NCI-H82 treated with DMSO at 0.1 percent for 48 hours (cell line): Measurements from ENCODE around the gene GNA14.
"Not testable (repeated sequence)": the region's sequence is repeated elsewhere in the genome, so short reads cannot be mapped to it uniquely, and the experiment has no call there.

Experiments used
- DNase-seq: peaks from one replicate; lab custom pipeline; 2025; ENCODE audit not compliant: unreplicated experiment; lab: John Stamatoyannopoulos, UW

The GNA14 gene

DNA sequence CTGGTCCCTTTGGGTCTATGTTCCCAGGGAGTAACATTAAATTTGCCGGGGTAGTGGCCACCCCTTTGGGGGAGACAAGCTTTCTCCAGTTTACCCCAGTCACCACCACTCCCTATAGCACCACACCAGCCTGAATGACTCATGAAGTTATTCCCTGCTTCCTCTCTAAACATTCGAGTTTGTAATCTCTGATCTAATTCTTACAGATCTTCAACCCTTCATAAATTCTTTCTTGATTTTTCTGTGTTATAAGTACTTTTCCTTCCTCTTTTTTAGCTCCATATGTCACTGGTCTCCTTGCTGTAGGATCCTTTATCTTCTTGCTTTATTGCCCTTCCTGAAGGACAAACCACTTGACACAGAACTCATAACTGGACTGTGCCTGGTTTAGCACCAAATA lies 55.6 kb downstream of the GNA14 start:
- no peak for DNase-seq

DNA sequence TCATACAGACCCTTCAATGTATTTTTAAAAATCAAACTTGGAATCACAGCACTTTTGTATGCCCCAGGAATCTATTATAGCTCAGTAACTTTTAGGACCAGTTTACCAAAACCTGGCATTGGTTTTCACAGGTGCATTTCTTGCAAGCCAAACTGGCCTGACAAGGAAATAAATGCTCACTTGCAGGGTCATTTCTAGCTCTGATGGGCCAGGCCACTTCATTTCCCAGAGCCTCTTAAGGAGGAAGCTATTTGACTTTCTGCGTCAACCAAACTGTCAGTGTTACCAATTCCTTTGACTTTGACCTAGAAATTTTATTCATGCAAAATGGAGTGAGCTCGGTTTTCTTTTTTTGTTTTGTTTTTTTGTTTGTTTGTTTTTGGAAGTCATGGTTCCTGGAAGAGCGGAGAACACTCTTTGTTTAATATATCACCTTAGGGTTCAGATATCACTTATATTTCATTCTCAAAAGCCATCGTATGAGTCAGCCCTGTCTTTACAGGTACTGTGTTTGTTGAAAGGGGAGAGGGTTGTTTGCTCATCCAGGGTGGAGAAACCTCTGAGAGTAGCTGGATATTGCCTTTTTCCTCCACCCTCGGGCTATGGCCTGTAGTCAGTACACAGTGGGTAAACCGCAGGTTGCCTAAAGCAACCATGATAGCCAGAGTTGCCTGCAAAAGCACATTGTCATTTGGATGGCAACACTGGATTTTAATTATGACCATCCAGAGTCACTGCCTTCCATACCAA lies 58.9 kb downstream of the GNA14 start:
- DNase-seq = no peak

DNA sequence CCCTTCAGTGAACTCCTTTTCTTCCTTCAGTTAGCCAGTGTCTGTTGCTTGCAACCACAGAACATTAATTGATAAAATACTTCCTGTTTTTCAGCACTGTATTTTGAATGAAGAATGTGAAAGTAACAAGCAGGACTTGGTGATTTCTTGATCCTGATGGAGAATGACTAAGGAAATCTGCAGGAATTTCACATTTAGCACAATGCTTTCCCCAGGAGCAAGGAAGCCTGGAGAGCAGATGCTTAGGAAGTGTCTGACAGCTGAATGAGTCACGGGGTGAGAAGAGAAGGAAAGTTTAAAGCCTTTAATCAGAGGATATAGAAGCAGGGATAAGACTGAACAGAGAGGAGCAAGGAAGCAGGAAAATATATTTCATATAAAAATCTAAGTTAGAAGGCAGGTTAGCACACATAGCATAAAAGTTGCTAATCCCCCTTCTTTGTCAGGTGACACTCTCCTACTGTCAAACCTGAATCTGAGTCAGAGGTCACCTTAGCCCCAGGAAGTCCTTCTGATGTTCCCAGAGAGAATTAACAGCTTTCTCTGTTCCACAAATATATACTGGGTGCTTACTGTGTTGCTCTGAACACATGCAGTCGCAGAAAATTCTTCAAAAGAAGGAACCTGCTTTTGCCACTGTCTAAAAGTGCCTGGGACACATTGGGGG lies 59.7 kb downstream of the GNA14 start:
- DNase-seq = no peak

DNA sequence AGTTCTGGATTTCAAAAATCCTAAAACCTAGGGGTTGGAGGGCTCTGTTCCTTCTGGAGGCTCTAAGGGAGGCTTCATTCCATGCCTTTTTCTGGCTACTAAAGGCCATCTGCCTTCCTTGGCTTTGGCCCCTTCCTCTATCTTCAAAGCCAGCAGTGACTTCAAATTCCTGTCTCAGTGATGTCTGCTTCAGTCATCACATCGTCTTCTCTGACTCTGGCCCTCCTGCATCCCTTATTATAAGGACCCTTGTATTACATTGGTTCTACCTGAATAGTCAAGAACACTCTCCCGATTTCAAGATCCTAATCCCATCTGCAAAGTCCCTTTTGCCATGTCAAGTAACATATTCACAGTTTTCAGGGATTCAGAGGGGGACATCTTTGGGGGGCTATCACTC lies 60.3 kb downstream of the GNA14 start:
- DNase-seq = no peak

DNA sequence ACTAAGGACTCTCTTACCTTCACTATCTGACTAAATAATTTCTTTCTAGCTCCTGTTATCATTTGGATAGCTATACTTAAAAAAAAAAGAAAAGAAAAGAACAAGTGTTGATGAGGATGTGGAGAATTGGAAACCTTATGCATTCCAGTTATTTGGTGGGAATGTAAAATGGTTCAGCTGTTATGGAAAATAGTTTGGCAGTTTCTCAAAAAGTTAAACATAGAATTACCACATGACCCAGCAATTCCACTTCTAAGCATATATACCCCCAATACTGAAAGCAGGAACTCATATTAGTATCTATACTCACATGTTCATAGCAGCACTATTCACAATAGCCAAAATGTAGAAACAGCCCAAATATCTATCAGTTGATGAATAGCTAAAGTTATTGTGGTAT lies 61.1 kb downstream of the GNA14 start:
- no peak for DNase-seq

DNA sequence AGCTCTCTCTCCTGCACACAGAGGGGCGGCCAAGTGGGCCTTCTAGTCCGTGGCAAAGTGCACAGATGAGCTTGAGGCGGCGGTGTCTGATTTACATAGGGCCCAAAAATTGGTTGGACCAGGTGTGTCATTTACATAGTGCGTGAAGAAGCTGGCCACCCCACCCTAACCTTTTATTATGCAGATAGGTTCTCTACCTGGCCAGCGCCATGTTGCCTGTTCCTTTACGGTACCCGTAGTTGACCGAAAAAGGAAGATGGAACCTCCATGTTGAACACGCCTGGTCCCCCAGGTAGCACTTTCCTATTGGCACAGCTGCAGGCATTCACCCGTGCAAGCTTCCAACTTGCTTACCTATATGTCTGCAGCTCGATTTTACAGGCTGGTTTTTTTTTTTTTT lies 61.5 kb downstream of the GNA14 start:
- no peak for DNase-seq

DNA sequence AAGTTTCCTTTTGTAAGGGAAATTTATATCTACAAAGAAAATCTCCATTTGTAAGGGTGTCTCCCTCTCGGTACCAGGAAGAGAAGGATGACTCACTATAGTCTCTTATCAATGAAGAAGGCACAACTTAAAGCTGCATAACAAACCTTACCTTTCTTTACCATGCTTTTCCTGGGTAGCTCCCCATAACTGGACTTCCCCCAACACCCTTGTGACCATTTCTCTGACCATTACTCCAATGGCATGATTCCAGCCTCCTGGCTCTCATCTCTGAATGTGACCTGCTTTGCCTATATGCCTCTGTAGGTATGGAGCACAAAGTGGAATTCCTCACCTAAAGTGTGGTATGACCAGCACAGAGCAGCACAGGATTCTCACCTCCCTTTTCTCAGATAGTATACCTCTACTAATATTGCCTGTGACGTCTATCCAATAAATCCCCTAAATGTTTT lies 62.8 kb downstream of the GNA14 start:
- no peak for DNase-seq

DNA sequence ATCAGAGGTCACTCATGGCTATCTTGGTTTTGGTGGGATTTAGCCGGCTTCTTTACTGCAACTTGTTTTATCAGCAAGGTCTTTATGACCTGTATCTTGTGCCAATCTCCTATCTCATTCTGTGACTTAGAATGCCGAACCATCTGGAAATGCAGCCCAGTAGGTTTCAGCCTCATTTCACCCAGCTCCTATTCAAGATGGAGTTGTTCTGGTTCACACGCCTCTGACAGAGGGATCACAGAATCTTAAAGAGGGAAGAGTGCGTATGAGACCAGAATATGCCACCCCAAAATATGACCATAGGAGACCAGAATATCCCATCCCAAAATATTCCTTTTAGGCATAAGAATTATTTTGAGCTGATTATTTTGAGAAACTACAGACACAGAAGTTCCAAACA lies 63.2 kb downstream of the GNA14 start:
- DNase-seq = not testable (repeated sequence)

DNA sequence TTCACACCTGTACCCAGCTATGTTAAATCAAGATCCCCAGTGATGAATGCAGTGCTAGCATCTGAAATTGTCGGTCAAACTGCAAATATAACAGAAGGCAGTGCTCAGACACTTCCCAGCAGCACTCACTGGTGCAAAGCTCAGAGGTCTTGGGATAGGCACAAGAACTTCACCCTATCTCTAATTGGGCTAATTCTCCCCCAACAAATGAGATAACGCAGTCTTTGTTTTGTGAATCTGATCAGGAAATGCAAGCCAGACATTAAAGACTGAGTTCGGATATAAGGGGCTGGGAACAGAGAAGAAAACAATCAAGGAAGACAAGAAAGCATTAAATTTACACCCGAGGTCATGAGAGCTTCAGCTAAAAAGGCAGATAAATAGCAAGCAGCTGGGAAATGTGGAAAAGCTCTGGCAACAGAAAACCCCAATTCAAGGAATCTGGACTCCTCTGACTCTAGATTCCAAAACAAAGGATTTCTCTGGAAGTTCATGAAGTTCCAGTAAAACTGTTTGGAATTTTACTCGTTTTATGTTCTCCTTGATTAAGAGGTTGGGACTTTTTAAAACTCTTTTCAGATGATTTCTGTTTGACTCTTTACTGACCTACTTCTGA lies 65.1 kb downstream of the GNA14 start:
- DNase-seq = no peak

DNA sequence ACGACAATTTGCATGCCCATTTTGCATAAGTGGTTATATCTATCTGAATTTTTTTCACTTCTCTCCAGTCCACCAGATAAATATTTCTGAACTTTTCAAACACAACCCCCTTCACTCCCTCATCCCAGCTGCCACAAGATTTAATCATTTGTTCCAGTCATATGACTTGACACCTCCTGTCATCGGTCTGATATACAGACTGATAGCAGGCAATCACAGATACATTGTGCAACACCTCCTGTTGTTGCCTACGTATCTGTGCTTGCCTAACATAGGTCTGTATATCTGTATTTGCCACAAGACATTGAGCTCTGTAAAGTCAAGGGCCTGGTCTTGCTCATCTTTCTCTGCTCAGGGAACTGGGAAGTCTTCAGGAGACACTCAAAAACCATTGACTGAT lies 65.6 kb downstream of the GNA14 start:
- DNase-seq = no peak

DNA sequence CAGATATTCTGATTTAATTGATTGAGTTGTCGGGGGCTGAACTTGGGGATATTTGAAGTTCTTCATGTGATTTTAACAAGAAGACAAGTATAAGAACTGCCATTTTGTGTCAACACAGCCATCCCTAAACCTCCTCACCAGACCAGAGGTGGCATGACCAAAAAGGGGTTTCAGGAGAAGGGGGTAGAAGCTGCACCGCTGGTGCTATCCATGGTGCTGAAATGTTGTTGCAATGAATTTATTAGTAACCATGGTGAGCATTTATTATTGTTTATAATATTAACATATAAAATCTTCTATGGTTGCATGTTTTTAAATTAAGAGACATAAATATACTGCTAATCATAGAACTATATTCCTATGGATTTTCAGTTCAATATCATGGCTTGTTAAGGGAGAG lies 72.3 kb downstream of the GNA14 start:
- DNase-seq = no peak

DNA sequence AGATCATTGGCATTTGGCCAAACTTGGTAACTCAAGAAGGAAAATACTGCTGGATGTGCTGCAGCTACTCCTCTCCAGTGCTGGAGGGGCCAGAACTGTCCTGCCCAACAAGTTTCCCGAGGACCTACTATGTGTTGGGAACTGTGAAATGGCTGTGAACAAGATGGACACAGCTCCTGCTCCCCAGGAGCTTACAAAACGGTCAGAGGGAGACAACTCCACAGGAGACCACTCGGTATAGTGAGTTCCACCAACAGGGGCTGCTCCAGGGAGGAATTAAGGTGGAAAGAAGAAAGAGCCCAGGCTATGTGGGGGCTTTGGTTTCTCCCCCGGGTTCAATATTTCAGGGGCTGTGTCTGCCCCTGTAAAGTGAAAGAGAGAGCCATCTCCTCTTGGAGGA lies 78.8 kb downstream of the GNA14 start:
- peak; percentile 6 for DNase-seq

DNA sequence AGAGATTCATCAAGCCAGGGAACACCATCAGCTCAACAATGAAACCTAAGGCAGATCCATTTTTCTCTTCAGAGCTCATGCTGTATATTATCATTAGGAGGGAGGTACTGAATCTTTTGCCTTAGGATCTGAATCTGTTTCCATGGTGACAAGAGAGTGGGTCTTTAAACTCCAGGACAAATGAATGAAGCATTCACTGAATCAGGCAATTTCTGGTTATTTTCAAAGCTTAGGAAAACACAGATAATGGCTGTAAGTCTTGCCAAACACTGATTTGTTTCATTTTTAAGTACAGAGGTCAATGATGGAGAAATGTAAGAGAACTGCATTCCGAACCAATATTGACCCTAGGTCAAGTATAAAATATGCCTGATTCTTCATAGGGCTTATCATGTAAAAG lies 84.9 kb downstream of the GNA14 start:
- no peak for DNase-seq

DNA sequence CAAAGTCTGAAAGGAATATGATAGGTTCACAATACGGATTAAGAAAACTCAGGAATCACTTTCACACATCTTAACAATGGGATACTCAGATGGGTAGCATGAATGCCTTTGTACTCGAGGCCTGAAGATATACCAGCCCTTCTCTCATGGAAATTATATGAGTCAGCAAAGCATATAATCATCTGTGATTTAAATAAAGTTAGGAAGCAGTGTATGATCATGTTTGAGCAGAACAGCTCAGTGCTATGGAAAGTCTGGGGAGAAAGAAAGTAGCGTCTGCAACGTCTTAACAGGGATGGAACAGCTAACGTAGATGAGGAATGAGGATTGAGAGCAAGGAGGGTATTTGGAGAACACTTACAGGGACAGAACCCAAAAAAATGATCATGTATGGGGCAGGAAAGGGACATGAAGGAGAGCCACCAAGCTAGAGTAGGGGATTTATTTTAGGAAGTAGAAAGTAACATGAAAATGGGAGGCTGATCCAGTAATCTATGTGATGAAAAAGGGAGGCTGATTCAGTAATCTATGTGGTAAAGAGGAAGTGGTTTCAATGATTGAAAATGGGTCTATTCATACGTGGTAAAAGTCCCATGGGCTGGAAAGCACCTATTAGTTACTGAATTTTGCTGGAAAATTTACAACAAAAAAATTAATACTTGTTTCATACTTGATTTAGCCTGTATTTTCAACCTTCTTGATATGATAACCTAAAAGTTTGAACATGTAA lies 85.9 kb downstream of the GNA14 start:
- DNase-seq = no peak

DNA sequence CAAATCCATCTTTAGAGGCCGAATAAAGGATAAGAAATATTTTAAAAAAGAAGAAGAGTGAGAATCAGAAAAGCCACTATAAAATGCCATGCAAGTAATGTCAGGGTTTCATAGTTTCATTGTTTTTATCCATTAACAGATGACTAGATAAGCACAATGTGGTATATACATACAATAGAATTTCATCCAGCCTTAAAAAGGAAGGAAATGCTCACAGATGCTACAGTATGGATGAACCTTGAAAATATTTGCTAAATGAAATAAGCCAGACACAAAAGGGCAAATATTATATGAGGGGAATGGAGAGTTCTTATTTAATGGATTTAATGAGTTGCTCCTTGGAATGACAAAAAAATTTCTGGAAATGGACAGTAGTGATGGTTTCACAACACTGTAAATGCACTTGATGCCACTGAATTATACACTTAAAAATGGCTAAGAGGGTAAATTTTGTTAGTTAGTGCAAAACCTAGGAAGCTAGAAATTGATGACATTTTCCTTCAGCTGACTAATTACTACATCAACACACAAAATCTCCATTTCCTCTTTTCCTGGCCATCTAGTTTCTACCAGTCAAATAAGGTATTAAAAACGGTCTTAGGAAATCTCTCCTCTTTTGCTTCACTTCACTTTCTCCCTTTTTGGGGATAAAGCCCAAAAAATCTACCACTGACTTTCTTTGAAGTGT lies 86.6 kb downstream of the GNA14 start:
- DNase-seq = no peak

DNA sequence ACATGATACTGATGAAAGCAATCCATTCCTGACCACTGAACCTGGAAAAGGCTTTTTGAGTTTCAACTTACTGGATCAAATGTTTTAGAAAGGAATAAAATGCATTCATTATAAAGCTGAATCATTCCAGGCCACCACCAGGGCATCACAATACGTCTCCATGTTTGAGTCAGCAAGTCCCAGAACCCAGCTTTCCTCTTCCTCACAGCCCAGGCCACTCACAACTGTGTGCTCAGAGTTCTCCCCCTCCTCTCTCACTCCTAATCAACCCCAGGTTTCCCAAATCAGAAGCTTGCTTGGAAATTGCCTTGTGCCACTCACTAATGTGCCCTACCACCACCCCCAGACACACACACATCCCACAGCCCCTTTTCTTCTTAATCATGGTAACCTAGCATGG lies 91.7 kb downstream of the GNA14 start:
- no peak for DNase-seq

DNA sequence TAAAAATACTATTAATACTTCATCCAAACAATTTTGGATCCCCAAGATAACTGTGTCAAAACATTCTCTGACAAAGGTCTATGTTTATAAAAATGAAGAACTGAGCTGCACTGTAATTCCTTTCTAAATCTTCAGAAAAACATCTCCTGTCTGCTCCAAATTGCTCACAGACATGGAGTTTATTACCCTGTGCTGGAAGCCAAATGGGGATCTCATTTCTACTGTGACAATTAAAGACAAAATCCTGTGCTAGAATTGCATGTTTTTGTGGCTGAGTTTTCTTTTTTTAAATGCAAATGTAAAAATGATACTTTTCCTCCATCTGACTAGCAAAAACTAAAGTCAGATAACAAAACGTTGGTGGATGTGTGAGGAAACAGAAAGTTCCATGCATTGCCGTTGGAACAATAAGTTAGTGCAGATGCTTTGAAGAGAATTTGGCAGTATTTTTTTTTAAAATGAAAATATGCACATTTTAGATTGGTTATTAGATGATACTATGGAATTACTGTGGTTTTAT lies 93.5 kb downstream of the GNA14 start:
- no peak for DNase-seq

DNA sequence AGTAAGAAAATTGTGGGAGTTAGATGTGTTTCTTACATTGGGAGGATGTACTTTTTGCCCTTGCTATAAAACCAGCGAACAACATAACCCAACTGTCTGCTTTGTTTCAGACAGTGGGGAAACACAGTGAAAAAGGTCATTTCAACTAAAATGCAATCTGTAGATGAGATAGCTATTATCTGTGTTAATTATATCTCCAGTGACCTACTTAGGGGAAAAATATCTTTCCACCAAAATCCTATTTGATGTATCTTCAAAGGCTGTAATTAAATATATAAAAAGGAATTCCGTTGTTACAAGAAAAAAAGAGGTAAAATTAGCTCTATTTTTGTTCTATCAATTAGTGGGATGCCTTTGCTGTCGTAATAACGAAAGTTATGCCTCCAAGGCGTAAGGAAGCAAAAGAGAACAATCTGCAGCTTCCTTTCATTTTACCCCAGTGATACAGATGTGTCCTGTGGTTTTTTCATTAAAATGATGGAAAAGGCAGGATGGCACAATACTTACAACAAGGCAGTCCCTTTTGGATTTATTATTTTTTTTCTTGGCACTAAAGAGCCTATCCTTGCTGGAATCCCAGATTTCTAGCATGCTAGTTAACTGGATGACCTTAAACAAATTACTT lies 100.9 kb downstream of the GNA14 start:
- no peak for DNase-seq

DNA sequence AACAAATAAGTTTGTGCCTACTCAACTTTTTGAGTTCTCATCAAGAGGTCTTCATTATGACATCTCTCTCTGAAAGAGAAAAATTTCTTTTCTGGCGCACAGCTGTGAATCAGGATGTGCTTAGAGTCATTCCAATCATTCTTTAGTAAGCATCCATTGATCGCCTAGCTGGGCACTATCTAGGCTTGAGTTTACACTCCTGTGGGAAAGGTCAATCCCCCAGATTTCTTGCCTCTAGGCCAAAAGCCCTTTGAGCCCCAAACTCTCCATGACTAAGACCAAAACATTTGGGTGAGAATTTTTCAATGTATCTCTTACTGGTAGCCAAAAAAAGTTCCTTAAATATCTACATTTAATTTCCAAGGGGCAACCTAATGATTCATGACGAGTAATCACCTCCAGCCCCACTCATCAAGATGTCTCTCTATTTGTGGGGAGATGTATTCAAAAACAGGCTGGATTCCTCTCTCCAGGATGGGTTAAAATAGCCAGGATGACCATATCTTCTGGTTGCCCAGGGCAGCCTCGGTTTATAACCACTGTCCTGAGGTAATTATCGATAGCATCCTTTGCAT lies 101.7 kb downstream of the GNA14 start:
- DNase-seq = no peak

DNA sequence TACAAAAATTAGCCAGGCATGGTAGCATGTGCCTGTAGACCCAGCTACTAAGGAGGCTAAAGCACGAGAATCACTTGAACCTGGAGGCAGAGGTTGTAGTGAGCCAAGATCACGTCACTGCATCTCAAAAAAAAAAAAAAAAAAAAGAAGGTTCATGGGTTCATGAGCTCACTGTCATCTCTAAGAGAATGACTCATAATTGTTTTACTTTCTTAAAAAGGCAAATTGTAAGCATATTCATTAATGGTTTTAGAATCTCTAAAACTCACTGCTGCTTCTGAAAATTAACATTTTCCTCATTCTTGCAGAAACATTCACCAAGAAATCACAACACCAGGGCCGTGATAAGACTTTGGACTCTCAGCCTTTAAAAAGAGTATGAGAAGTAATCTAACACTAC lies 103.6 kb downstream of the GNA14 start:
- DNase-seq = no peak
